HepG2 (cell line): Measurements from ENCODE around the gene NRSN2. TPM values are rescaled to one million over a fixed set of nuclear protein-coding genes. Genes with fewer than 3 reads are reported as not detected.

Experiments
- AKNA ChIP-seq: sonication (generic); formaldehyde crosslinking; IDR thresholded peaks from 2 replicates; pipeline ENCODE4 v1.4.0; 2020; ENCODE audit warnings: missing genetic modification reagents, borderline replicate concordance
- GATAD2A ChIP-seq: IDR thresholded peaks from 2 replicates; pipeline ENCODE4 v1.6.1; 2016
- MAZ ChIP-seq, 2 experiments: sonication (generic) in 1 of 2; formaldehyde crosslinking in 1 of 2; IDR thresholded peaks; 2 replicates each; pipeline versions ENCODE4 v1.5.0 to v1.6.1; 2012 to 2020; ENCODE audit warnings: low read depth in 2 of 2, mild to moderate bottlenecking in 2 of 2, borderline replicate concordance in 1 of 2, improper control_type of control experiment in 1 of 2, low read length in 1 of 2, missing genetic modification reagents in 1 of 2, moderate library complexity in 1 of 2
- MED1 ChIP-seq: sonication (generic); formaldehyde crosslinking; IDR thresholded peaks from 2 replicates; pipeline ENCODE4 v1.4.0; 2020; ENCODE audit warnings: missing genetic modification reagents
- MLXIP ChIP-seq: sonication (generic); formaldehyde crosslinking; IDR thresholded peaks from 2 replicates; pipeline ENCODE4 v1.9.0; 2021; ENCODE audit warnings: missing genetic modification reagents, borderline replicate concordance
- NFE2L2 ChIP-seq: fragments of 150-350 bp; IDR thresholded peaks from 2 replicates; pipeline ENCODE4 v1.6.1; 2014; ENCODE audit warnings: low read length
- SIX1 ChIP-seq: sonication (generic); formaldehyde crosslinking; IDR thresholded peaks from 2 replicates; pipeline ENCODE4 v1.4.0; 2020; ENCODE audit warnings: missing genetic modification reagents, borderline replicate concordance
- SKIL ChIP-seq: sonication (generic); formaldehyde crosslinking; IDR thresholded peaks from 2 replicates; pipeline ENCODE4 v1.8.0; 2022; ENCODE audit warnings: missing genetic modification reagents, mild to moderate bottlenecking, moderate library complexity, borderline replicate concordance
- XRCC5 ChIP-seq: fragments of 200-400 bp; formaldehyde crosslinking; optimal IDR thresholded peaks from 2 replicates; pipeline ENCODE3; 2017; ENCODE audit warnings: mild to moderate bottlenecking, low read length
- ZBTB49 ChIP-seq: sonication (generic); formaldehyde crosslinking; IDR thresholded peaks from 2 replicates; pipeline ENCODE4 v1.4.0; 2020; ENCODE audit warnings: missing genetic modification reagents, borderline replicate concordance
- ZNF317 ChIP-seq: sonication (generic); formaldehyde crosslinking; IDR thresholded peaks from 2 replicates; pipeline ENCODE4 v1.5.0; 2020; ENCODE audit warnings: mild to moderate bottlenecking, missing genetic modification reagents
- ZNF672 ChIP-seq: sonication (generic); formaldehyde crosslinking; IDR thresholded peaks from 2 replicates; pipeline ENCODE4 v1.8.1; 2022; ENCODE audit warnings: missing genetic modification reagents
- polyA plus RNA-seq, 8 experiments: library from polyadenylated mRNA; depleted of rRNA in 3 of 8; stranded (reverse) in 7 of 8; unstranded in 1 of 8; fragments of >200 nt; fragmentation: Illumina TruSeq in 4 of 8; extraction: Trizol in 4 of 8; gene quantifications; 2 replicates each; pipeline versions ENCODE4 v1.2.1 to v1.2.3, GENCODE V29; 2011 to 2016; ENCODE audit warnings: low read depth in 4 of 8, missing spikeins in 1 of 8, mixed read lengths in 1 of 8; ENCODE audit not compliant: insufficient read depth in 1 of 8
- total RNA-seq, 5 experiments: library from RNA; depleted of rRNA; stranded (reverse); fragments of >200 nt; fragmentation: Illumina TruSeq; extraction: Trizol; gene quantifications; 2 replicates each; pipeline ENCODE4 v1.2.3, GENCODE V29; 2016; ENCODE audit warnings: low read depth in 1 of 5

NRSN2 gene
- total and polyA plus RNA-seq, 2 of the 13 experiments (the other 11 are each of a cell fraction or from before 2014, with no cell fraction given): 32.3 to 49.4 TPM

GRCh38 chr20:371755-372542 lies 25.0 kb downstream of the NRSN2 start (continued):
- TF ChIP-seq XRCC5 (peak; percentile 93), NFE2L2 (peak; percentile 86; the same call in 1 of the 2 replicates), ZNF317 (CRISPR knock-in tag) (peak; percentile 91), SKIL (CRISPR knock-in tag) (peak; percentile 99), ZBTB49 (CRISPR knock-in tag) (no peak), MAZ (IDR thresholded peaks at IDR 0.05; ENCODE audit: borderline replicate concordance, low read depth, low read length) (peak; percentile 93), MAZ (CRISPR knock-in tag; IDR thresholded peaks at IDR 0.05; ENCODE audit: low read depth) (peak; percentile 97), MLXIP (CRISPR knock-in tag) (no peak), MED1 (CRISPR knock-in tag) (peak; percentile 99), AKNA (no peak), SIX1 (peak; percentile 80), ZNF672 (CRISPR knock-in tag) (no peak; the same call in 1 of the 2 replicates), GATAD2A (CRISPR knock-in tag) (peak; percentile 100)
